H1 (cell line): ENCODE results near the gene CDCA3. TPM values are rescaled to one million over a fixed set of nuclear protein-coding genes. Genes with fewer than 3 reads are reported as not detected.

Source experiments
- CTCF ChIA-PET: fragments of 300-600 bp; sonication (Branson Sonifier 250); formaldehyde crosslinking; loops from one replicate; lab custom pipeline; 2021; ENCODE audit not compliant: partially characterized antibody; lab: Charles Lee
- POLR2A ChIA-PET: fragments of 300-600 bp; sonication (Branson Sonifier 250); formaldehyde crosslinking; loops from one replicate; lab custom pipeline; 2021; ENCODE audit warnings: inconsistent platforms; ENCODE audit not compliant: partially characterized antibody; lab: Charles Lee
- DNase-seq, 2 experiments: peaks; one replicate each; pipeline versions ENCODE4 v3.0.0 to v3.0.0-alpha.2; 2010 to 2022; ENCODE audit warnings: low spot score in 2 of 2, low read depth in 1 of 2, mixed read lengths in 1 of 2
- FAIRE-seq: peaks from 2 replicates; lab custom pipeline; 2011; peaks lifted over from hg19 to GRCh38; lab: Jason Lieb, UNC
- H2AFZ ChIP-seq: 2 replicates; pipeline ENCODE4 v1.8.1; 2012; ENCODE audit warnings: low read length, inconsistent platforms
- H2AK5ac ChIP-seq: 2 replicates; pipeline ENCODE4 v1.6.1; 2013; ENCODE audit warnings: low read depth, low read length
- H2BK120ac ChIP-seq: replicated peaks from 2 replicates; pipeline ENCODE3; 2013; ENCODE audit warnings: low read depth, low read length, inconsistent platforms
- H2BK12ac ChIP-seq: 2 replicates; pipeline ENCODE4 v1.6.1; 2013; ENCODE audit warnings: low read depth, low read length
- H2BK15ac ChIP-seq: 2 replicates; pipeline ENCODE4 v1.6.1; 2013; ENCODE audit warnings: low read length
- H2BK20ac ChIP-seq: 2 replicates; pipeline ENCODE4 v1.6.1; 2013; ENCODE audit warnings: low read length
- H2BK5ac ChIP-seq: 2 replicates; pipeline ENCODE4 v1.6.1; 2013; ENCODE audit warnings: low read depth, low read length
- H3K14ac ChIP-seq: 2 replicates; pipeline ENCODE4 v1.6.1; 2013; ENCODE audit warnings: inconsistent platforms; ENCODE audit not compliant: insufficient read length
- H3K18ac ChIP-seq: 2 replicates; pipeline ENCODE4 v1.6.1; 2013; ENCODE audit warnings: low read length; ENCODE audit errors: extremely low read depth
- H3K23ac ChIP-seq: 2 replicates; pipeline ENCODE4 v1.6.1; 2013; ENCODE audit warnings: inconsistent platforms; ENCODE audit not compliant: insufficient read length
- H3K23me2 ChIP-seq: 2 replicates; pipeline ENCODE4 v1.6.1; 2013; ENCODE audit warnings: low read depth, low read length
- H3K27ac ChIP-seq: 2 replicates; pipeline ENCODE4 v1.6.1; 2011; ENCODE audit warnings: low read depth, low read length, inconsistent platforms
- H3K27me3 ChIP-seq, 4 experiments: replicated peaks in 1 of 4; 1 replicate in 1 of 4; 2 replicates in 3 of 4; pipeline versions ENCODE4 v1.6.1 to v1.8.1; 2011 to 2013; ENCODE audit warnings: low read length in 3 of 4, mild to moderate bottlenecking in 3 of 4, inconsistent platforms in 2 of 4, mixed read lengths in 2 of 4, moderate library complexity in 1 of 4; ENCODE audit not compliant: control insufficient read depth in 3 of 4, insufficient read depth in 3 of 4; ENCODE audit errors: extremely low read depth in 1 of 4
- H3K36me3 ChIP-seq, 4 experiments: 2 replicates each; pipeline versions ENCODE4 v1.6.1 to v1.8.1; 2011 to 2013; ENCODE audit warnings: mild to moderate bottlenecking in 4 of 4, low read length in 3 of 4, moderate library complexity in 2 of 4, control low read depth in 1 of 4, inconsistent platforms in 1 of 4; ENCODE audit not compliant: insufficient read depth in 4 of 4, control insufficient read depth in 2 of 4
- H3K4ac ChIP-seq: replicated peaks from 2 replicates; pipeline ENCODE3; 2013; ENCODE audit warnings: low read length, low read depth, mixed read lengths, inconsistent platforms; ENCODE audit not compliant: insufficient read length
- H3K4me1 ChIP-seq, 4 experiments: replicated peaks in 1 of 4; 1 replicate in 1 of 4; 2 replicates in 3 of 4; pipeline versions ENCODE4 v1.6.1 to v1.8.1; 2011 to 2013; ENCODE audit warnings: low read length in 3 of 4, inconsistent platforms in 2 of 4, mixed read lengths in 1 of 4; ENCODE audit not compliant: insufficient read depth in 4 of 4, control insufficient read depth in 3 of 4
- H3K4me2 ChIP-seq, 2 experiments: 2 replicates each; pipeline versions ENCODE4 v1.6.1 to v1.8.1; 2011 to 2013; ENCODE audit warnings: low read depth in 2 of 2, low read length in 2 of 2, control low read depth in 1 of 2, inconsistent platforms in 1 of 2, mild to moderate bottlenecking in 1 of 2; ENCODE audit not compliant: insufficient read depth in 1 of 2
- H3K4me3 ChIP-seq, 4 experiments: fragments of 200-600, 300-600 bp in 1 of 4; sonication (generic), shearing (Covaris generic), sonication (Bioruptor Twin) in 1 of 4; 2 replicates each; pipeline versions ENCODE4 v1.5.1 to v1.8.1; 2011 to 2016; ENCODE audit warnings: low read length in 4 of 4, low read depth in 3 of 4, control low read depth in 2 of 4, inconsistent platforms in 2 of 4, mild to moderate bottlenecking in 2 of 4, mixed read lengths in 1 of 4, moderate library complexity in 1 of 4; ENCODE audit not compliant: insufficient read depth in 2 of 4; ENCODE audit errors: extremely low read depth in 1 of 4
- H3K56ac ChIP-seq: replicated peaks from 2 replicates; pipeline ENCODE3; 2013; ENCODE audit warnings: low read depth, mild to moderate bottlenecking, mixed read lengths, low read length, inconsistent platforms; ENCODE audit not compliant: insufficient read length
- H3K79me1 ChIP-seq: 2 replicates; pipeline ENCODE4 v1.6.1; 2013; ENCODE audit warnings: low read depth, low read length, control low read depth
- H3K79me2 ChIP-seq, 2 experiments: 2 replicates each; pipeline versions ENCODE4 v1.6.1 to v1.8.1; 2012 to 2013; ENCODE audit warnings: low read length in 2 of 2, mild to moderate bottlenecking in 2 of 2, inconsistent platforms in 1 of 2; ENCODE audit not compliant: insufficient read depth in 2 of 2, control insufficient read depth in 1 of 2
- H3K9ac ChIP-seq, 4 experiments: replicated peaks in 1 of 4; 1 replicate in 1 of 4; 2 replicates in 3 of 4; pipeline versions ENCODE4 v1.6.1 to v1.8.1; 2011 to 2013; ENCODE audit warnings: low read depth in 3 of 4, low read length in 3 of 4, control low read depth in 2 of 4, mild to moderate bottlenecking in 2 of 4, moderate library complexity in 2 of 4, inconsistent platforms in 1 of 4; ENCODE audit errors: extremely low read depth in 1 of 4
- H3K9me3 ChIP-seq, 2 experiments: 2 replicates each; pipeline versions ENCODE4 v1.6.1 to v1.8.1; 2012 to 2013; ENCODE audit warnings: mild to moderate bottlenecking in 2 of 2, moderate library complexity in 2 of 2, control low read depth in 1 of 2, inconsistent platforms in 1 of 2, low read depth in 1 of 2, low read length in 1 of 2, mixed read lengths in 1 of 2; ENCODE audit not compliant: insufficient read depth in 2 of 2
- H4K20me1 ChIP-seq, 2 experiments: replicated peaks in 1 of 2; 2 replicates each; pipeline versions ENCODE3 to v1.8.1; 2011 to 2013; ENCODE audit warnings: inconsistent platforms in 2 of 2, low read length in 2 of 2, mild to moderate bottlenecking in 1 of 2; ENCODE audit not compliant: insufficient read depth in 2 of 2, control insufficient read depth in 1 of 2
- H4K5ac ChIP-seq: 2 replicates; pipeline ENCODE4 v1.6.1; 2013; ENCODE audit warnings: low read length, low read depth, mixed read lengths, inconsistent platforms; ENCODE audit not compliant: insufficient read length
- H4K8ac ChIP-seq: 2 replicates; pipeline ENCODE4 v1.8.0; 2013; ENCODE audit warnings: mild to moderate bottlenecking, moderate library complexity, low read length, inconsistent platforms; ENCODE audit not compliant: insufficient read depth; ENCODE audit errors: extremely low read depth
- H4K91ac ChIP-seq: replicated peaks from 2 replicates; pipeline ENCODE3; 2013; ENCODE audit warnings: low read length, mixed read lengths, inconsistent platforms; ENCODE audit not compliant: insufficient read length
- CHD2 ChIP-seq: IDR thresholded peaks from 2 replicates; pipeline ENCODE4 v1.6.1; 2012; ENCODE audit warnings: low read length, improper control_type of control experiment
- EP300 ChIP-seq, 2 experiments: IDR thresholded peaks; 1 replicate in 1 of 2; 2 replicates in 1 of 2; pipeline ENCODE4 v1.6.1; 2011 to 2012; ENCODE audit warnings: low read depth in 2 of 2, low read length in 2 of 2, mild to moderate bottlenecking in 2 of 2, borderline replicate concordance in 1 of 2, inconsistent platforms in 1 of 2, moderate library complexity in 1 of 2
- JUND ChIP-seq: IDR thresholded peaks from 2 replicates; pipeline ENCODE4 v1.6.1; 2011; ENCODE audit warnings: mild to moderate bottlenecking, improper control_type of control experiment, low read length
- MAX ChIP-seq: IDR thresholded peaks from 2 replicates; pipeline ENCODE4 v1.6.1; 2012; ENCODE audit warnings: inconsistent platforms
- SP1 ChIP-seq: IDR thresholded peaks from 2 replicates; pipeline ENCODE4 v1.6.1; 2011; ENCODE audit warnings: low read depth, low read length
- SUZ12 ChIP-seq: fragments of 200-600 bp; sonication (generic); IDR thresholded peaks from 2 replicates; pipeline ENCODE4 v1.6.1; 2012; ENCODE audit warnings: mild to moderate bottlenecking, inconsistent platforms, low read length, moderate library complexity, mixed read lengths
- TBP ChIP-seq: IDR thresholded peaks from 2 replicates; pipeline ENCODE4 v1.6.1; 2011; ENCODE audit warnings: low read depth, low read length, improper control_type of control experiment
- WGBS, 2 experiments: shearing (Covaris generic) in 1 of 2; methylation state at CpG; one replicate each; pipeline versions ENCODE4 v1.1.6 to v1.1.7; 2013 to 2015; ENCODE audit warnings: low lambda C conversion rate in 2 of 2, mixed read lengths in 2 of 2, inconsistent platforms in 1 of 2, low coverage in 1 of 2, missing lambda C conversion rate in 1 of 2; ENCODE audit not compliant: insufficient replicate concordance in 2 of 2, insufficient coverage in 1 of 2, insufficient read length in 1 of 2; ENCODE audit errors: extremely low coverage in 1 of 2, missing lambda C conversion rate in 1 of 2; 5-methylcytosine and 5-hydroxymethylcytosine counted together
- polyA plus RNA-seq, 7 experiments: library from polyadenylated mRNA; depleted of rRNA in 3 of 7; stranded (reverse) in 5 of 7; unstranded in 2 of 7; fragments of >200 nt in 5 of 7; fragments of 200-250 nt in 2 of 7; gene quantifications; 1 replicate in 5 of 7; 2 replicates in 1 of 7; 4 replicates in 1 of 7; pipeline versions ENCODE4 v1.2.1 to v1.2.3, GENCODE V29; 2011 to 2013; ENCODE audit warnings: missing spikeins in 2 of 7, mixed read lengths in 2 of 7
- total RNA-seq: library from RNA; stranded (reverse); fragmentation: NEBNext Ultra II Directional; extraction: Animal tissue kit (Norgen Biotek cat#: 25700); gene quantifications from 2 replicates; pipeline ENCODE4 v1.2.1, GENCODE V29; 2021

CDCA3 gene
- total and polyA plus RNA-seq, 2 of the 8 experiments (the other 6 are each of a cell fraction or from before 2014, with no cell fraction given): 47.7 to 71.2 TPM

GRCh38 chr12:6832125-6832524 lies 19.0 kb downstream of the CDCA3 start:
- H2AK5ac ChIP-seq: no peak overlapping the region
- H3K4me2 ChIP-seq: no peak overlapping the region
- no peak overlapping the region for H2AFZ ChIP-seq
- H3K18ac ChIP-seq: no peak overlapping the region
- no peak for FAIRE-seq
- no peaks in the 10 kb centered on the region for H3K27me3 ChIP-seq
- no peak overlapping the region for H3K23ac ChIP-seq
- H4K91ac ChIP-seq: no peak overlapping the region
- H3K36me3 ChIP-seq: peaks cover 19 to 47% (median 38%) of the 10 kb centered on the region in 4 experiments
- no peak overlapping the region for H2BK15ac ChIP-seq
- peaks cover 0 to 4% of the 10 kb centered on the region in 2 experiments for H4K20me1 ChIP-seq
- no peak overlapping the region for H4K5ac ChIP-seq
- H3K79me1 ChIP-seq: peaks cover 4% of the 10 kb centered on the region
- H3K23me2 ChIP-seq: peaks cover 9% of the 10 kb centered on the region; the same call in 1 of the 2 replicates
- ChIA-PET POLR2A (interaction anchor here (1.1 to 27.1 kb wide), 6 partner anchors 11 to 79 kb away, joined by 3 to 588 read pairs (median 35); partner anchors contain the start of genes CDCA3, GNB3, GPR162 and MLF2), CTCF (interaction anchor here (0.6 to 23.7 kb wide), 8 partner anchors 15 to 269 kb away, joined by 3 to 532 read pairs (median 12); partner anchors contain the start of genes CD4, CDCA3, GNB3 and LAG3)
- WGBS, 2 experiments: 99% methylated on average over 4 of the region's 4 CpGs; no CpG with 5 or more reads in 1 of the 2 experiments
- peaks cover 2 to 14% (median 6%) of the 10 kb centered on the region in 4 experiments for H3K4me1 ChIP-seq
- no peak overlapping the region for H2BK5ac ChIP-seq
- H3K4ac ChIP-seq: no peak overlapping the region
- H2BK20ac ChIP-seq: no peak overlapping the region
- no peaks in the 10 kb centered on the region for H3K9me3 ChIP-seq
- H2BK12ac ChIP-seq: no peak overlapping the region
- no peak overlapping the region for H3K4me3 ChIP-seq
- no peak overlapping the region for H3K56ac ChIP-seq
- H3K14ac ChIP-seq: no peak overlapping the region
- no peak overlapping the region for H3K9ac ChIP-seq
- no peak for DNase-seq
- H2BK120ac ChIP-seq: no peak overlapping the region
- no peak overlapping the region for H4K8ac ChIP-seq
- H3K27ac ChIP-seq: no peak overlapping the region
- TF ChIP-seq SUZ12: no peak
- TF ChIP-seq TBP: no peak
- TF ChIP-seq EP300 (IDR thresholded peaks at IDR 0.05; ENCODE audit: borderline replicate concordance in 1 of 2, low read depth in 2 of 2, low read length in 2 of 2): no peak
- no peak for TF ChIP-seq MAX
- no peak for TF ChIP-seq CHD2
- no peak for TF ChIP-seq SP1
- TF ChIP-seq JUND: no peak
- TF ChIP-seq, all 59 proteins: peak for 0
- peaks cover 0 to 9% of the 10 kb centered on the region in 2 experiments; a peak in 1 of 4 replicates for H3K79me2 ChIP-seq
